Hypothalamus (tissue), 51 donors: ENCODE results near the gene NAPSA.

Experiments used
- DNase-seq, 51 donors: peaks; one replicate each; lab custom pipeline; 2025; lab: John Stamatoyannopoulos, UW

NAPSA gene

GRCh38 chr19:50384685-50385535 is 19.5 kb upstream of the NAPSA start:
- DNase-seq = no peak

- DNase-seq = peak; percentile 41 to 97 (median 89)
Measured at GRCh38 chr19:50383852-50384684, 18.6 kb upstream of the NAPSA start, which contains the start of gene POLD1. POLD1 (plus strand) TSS chr19:50384347; CDS start chr19:50398852, 14,505 bp downstream.

GRCh38 chr19:50383001-50383851 is 17.8 kb upstream of the NAPSA start:
- DNase-seq = peak in 1 of 51 donors; percentile 23

- DNase-seq = no peak
Measured at GRCh38 chr19:50381881-50382729, 16.7 kb upstream of the NAPSA start.

- peak in 1 of 51 donors; percentile 10 for DNase-seq
Measured at GRCh38 chr19:50380751-50381151, 15.3 kb upstream of the NAPSA start.

GRCh38 chr19:50380137-50380536 is 14.7 kb upstream of the NAPSA start:
- DNase-seq = no peak

- DNase-seq = no peak
Measured at GRCh38 chr19:50379602-50380001, 14.2 kb upstream of the NAPSA start.

- DNase-seq = no peak
Measured at GRCh38 chr19:50378863-50379236, 13.4 kb upstream of the NAPSA start.

GRCh38 chr19:50378169-50378862 is 12.9 kb upstream of the NAPSA start:
- no peak for DNase-seq

- no peak for DNase-seq
Measured at GRCh38 chr19:50377517-50377916, 12.1 kb upstream of the NAPSA start.

GRCh38 chr19:50377051-50377461 is 11.6 kb upstream of the NAPSA start:
- DNase-seq = no peak

GRCh38 chr19:50376166-50377050 is 11.0 kb upstream of the NAPSA start, which contains the start of gene NR1H2:
NR1H2 (plus strand) TSS chr19:50376457; CDS start chr19:50377606, 1,149 bp downstream.
- DNase-seq = peak; percentile 56 to 98 (median 92)

- no peak for DNase-seq
Measured at GRCh38 chr19:50371914-50372475, 6.6 kb upstream of the NAPSA start.

GRCh38 chr19:50368649-50369570 is 3.5 kb upstream of the NAPSA start:
- DNase-seq = peak; percentile 29 to 91 (median 73)

GRCh38 chr19:50362656-50363424 is 2.6 kb downstream of the NAPSA start:
- no peak for DNase-seq

- no peak for DNase-seq
Measured at GRCh38 chr19:50362030-50362412, 3.4 kb downstream of the NAPSA start.
